NCI-H146 treated with DMSO at 0.1 percent for 48 hours (cell line): ENCODE measurements around the gene ST3GAL4.
A peak's percentile ranks its signal among the peaks of the same experiment; 100 is the strongest.
"Not testable (repeated sequence)": the region's sequence is repeated elsewhere in the genome, so short reads cannot be mapped to it uniquely, and the experiment has no call there.

Experiments used
- DNase-seq: peaks from one replicate; lab custom pipeline; 2025; ENCODE audit not compliant: unreplicated experiment; lab: John Stamatoyannopoulos, UW

Gene ST3GAL4

DNA sequence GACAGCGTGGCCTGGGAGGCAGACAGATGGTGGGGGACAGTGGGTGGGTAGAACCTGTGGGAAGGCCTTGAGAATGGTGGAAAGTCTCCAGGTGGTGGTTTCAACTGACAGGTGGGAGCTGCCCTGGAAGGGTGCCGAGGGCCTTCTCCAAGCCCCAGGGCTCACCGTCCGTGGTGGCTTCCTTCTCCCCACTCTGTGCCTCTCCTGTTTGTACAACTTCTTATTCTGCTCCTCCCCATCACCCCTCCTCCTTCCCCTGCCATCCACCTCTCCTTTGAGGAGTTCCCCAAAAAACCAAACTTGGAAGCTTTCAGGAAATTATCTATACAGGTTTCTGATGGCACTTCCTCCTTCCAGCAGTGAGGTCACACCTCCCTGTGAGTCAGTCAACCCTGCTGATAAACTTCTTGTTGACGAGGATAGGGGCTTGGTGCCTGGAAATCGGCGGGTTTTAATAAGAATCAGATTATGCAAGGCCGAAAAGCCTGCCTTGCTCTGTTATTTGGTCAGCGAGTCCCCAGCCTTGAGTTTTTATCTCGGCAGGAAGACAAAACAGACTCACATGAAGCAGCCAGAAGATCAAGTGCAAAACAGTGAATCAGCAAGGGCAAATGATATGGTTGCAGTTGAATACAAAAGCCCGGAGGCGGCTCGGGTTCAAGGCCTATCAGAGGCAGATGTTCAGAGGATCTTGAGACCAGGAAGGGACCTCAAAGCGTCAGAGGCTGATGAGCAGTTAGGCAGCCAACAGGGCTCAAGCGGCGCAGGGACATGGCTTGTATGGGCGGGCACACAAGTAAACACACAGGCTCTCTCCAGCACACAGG lies 9.5 kb upstream of the ST3GAL4 start:
- peak; percentile 76 for DNase-seq

DNA sequence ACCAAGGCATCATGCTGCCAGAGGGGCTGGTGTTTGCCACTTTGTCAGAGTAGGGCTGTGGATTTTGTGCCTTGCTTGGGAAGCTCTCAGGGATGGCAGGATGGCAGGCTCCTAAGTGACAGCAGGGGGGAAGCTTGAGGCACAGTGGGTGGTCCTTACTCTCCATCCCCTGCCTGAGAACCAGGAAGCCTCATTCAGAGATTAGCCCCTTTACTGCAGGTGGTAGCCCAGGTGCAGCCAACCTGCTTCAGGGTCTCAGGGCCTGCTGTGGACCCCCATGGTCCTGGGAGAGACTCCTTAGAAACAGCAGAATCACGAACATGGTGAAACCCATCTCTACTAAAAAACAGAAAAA lies 8.9 kb upstream of the ST3GAL4 start:
- peak; percentile 76 for DNase-seq

DNA sequence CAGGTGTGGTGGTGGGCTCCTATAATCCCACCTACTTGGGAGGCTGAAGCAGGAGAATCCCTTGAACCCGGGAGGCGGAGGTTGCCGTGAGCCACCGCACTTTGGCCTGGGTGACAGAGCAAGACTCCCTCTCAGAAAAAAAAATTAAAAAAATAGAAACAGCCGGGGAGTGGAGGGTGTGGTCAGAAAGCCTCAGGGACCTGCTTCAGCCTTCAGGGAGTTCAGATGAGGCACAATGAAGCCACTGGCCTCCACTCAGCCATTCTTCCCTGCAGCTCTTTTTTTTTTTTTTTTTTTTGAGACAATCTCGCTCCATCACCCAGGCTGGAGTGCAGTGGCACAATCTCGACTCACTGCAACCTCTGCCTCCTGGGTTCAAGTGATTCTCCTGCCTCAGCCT lies 8.5 kb upstream of the ST3GAL4 start:
- not testable (repeated sequence) for DNase-seq

DNA sequence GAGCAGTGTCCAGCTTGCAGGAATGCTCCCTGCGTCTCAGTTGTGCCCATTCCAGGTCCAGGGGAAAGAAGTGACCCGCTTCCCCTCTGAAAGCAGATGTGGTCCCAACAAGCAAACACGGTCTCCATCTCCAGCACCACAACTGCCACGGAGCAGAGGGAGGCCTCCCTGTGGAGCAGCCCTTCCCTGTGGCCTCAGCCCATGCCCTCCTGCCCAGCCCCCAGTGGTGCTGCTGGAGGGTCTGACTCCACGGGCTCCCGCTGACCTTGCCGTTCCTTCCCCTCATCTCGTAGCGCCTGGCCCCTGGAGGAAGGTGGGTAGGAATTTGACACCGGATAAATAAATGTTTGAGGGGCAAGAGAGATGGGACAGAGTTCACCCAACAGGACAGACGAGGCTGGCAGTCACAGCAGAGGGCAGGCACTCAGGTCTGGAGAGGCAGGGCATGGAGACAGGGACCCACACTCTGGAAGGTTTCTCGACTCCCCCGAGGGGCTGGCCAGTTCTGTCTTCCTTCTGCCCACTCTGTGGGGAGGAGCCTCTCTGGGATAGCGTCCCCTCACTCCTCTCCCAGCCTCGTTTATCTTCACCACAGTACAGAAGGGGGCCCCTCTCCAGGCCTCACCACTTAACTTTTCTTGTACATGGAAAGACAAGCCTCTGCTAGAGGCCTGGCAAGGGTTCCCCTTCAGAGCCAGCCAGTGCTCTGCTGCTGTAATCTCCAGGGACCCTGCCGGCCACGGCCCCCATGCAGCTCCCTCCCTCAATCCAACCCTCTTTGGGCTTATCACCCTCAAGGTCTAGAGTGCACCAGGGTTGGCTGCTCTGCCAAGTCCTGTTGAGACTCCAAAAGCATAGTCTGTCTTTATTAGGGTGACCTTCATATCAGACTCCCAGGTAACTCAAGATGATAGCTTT lies 7.5 kb upstream of the ST3GAL4 start:
- no peak for DNase-seq

DNA sequence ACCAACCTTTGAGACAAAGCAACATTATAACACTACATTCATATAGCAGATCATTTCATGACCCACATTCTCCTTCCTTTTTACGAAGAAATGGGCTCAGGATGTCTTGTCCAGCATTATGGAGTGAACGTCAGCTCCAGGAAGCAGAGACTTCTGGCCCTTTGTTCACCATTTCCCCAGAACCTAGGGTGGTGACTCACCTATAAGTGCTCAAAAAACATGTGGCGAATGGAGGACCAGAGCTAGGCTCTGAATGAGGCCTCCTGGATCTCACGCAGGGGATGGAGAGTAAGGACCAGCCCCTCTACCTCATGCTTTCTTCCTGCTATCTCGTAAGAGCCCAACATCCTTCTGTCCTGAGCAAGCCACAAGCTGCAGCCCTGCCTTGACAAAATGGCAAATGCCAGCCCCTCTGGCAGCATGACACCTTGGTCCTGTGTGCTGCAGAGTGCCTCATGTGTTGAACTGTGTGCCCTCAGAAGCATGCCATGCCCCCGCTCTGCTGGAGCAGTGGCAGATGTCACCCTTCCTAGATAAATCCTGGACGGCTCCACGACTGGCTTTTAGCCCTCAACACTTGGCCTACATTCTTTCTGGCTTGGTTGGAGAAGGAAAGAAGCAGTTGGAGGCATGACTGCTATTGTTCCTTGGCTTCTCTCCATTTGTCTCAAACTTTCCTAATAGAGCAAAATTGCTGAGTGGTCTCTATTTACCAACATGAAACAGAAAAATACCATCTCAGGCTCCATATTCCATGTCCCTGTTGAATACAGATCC lies 6.5 kb upstream of the ST3GAL4 start:
- DNase-seq = no peak

DNA sequence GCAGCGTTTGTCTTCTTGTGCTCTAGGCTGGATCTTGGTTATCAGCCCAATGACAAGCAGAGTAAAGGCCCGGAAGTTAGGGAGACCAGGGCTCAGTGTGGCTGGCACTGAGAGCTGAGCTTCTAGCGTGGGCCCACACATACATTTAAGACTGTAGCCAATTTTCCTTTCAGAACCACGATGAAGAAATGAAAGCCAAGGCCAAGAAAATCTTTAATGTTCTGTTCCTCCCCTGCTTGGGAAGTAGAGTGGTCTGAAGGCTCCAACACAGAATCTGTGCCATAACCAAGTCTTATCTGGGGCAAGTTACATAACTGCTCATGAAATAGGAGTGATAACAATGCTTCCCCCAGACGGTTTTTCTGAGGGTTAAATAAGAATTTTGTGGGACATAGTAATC lies 4.7 kb upstream of the ST3GAL4 start:
- DNase-seq = no peak

DNA sequence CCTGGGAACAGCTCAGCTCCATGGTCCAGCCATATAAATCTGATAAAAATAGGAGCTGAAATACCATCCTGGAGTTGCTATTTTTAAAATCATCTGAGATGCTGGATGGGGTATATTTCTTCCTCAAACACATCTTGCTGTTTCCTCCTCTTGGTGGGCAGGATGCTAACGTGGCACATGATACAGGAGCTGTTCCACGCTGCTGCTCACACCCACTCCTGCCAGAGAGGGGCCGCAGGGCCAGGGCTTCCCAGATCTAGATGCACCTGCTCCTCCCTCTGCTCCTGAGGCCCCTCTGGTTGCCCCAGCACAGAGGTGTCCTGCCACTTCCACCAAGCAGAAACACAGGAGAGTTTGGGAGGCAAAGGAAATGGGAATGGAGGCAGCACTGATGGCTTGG lies 3.3 kb upstream of the ST3GAL4 start:
- DNase-seq = no peak

DNA sequence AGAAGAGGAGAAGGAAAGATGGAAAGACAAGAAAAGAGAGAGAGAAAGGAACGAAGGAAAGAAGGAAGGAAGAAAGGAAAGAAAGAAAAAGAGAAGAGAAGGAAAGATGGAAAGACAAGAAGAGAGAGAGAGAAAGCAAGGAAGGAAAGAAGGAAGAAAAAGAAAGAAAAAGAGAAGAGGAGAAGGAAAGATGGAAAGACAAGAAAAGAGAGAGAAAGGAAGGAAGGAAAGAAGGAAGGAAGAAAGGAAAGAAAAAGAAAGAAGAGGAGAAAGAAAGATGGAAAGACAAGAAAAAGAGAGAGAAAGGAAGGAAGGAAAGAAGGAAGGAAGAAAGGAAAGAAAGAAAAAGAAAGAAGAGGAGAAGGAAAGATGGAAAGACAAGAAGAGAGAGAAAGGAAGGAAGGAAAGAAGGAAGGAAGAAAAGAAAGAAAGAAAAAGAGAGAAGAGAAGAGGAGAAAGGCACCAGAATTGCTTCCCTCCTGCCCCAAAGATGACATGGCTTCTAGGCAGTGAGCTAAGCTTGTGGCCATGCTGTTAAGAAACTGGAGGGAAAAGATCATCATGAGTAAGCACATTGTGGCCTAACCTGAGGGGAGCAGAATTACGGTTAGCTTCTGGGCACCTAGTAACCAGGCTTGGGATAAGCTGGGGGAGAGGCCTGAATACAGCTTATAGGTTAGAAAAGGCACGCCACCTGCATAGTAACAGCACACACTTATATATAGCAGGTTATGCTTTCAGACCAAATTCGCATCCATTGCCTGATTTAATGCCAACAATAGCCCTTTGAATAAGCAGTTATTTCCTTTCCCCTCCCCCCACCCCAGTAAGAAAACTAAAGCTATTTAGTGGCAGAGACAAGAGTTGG lies 2.3 kb upstream of the ST3GAL4 start:
- no peak for DNase-seq

DNA sequence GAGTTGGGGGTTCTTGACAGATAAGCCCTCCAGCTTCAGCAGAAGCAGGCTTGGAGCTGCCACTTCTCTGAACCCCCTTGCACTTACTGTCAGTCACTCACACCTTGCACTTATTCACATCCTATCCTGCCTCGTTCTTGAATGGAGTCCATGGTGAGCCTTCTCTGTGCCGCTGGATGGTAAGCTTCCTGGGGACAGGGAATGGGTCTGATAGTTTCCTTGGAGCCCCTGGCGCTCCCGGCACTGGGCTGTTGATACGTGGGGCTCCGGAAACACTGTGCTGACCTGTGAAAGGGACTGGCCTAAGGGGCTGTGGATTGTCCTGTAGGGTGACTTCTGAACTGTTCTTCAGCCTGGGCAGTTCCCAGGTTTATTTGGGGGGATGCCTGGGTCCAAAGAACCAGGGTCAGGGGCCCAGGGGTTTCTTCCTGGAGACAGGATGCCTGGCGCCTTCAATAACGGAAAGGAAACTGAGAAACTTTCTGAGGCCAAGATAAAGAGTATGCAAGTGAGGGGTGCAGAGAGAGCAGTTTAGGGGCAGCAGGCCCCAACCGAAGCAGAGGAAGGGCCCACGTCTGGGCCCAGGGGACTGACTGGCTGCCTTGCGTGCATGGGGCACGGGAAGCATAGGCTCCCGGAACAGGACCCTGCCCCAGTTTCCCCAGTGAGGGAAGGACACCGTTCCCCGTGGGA lies 709 bp upstream of the ST3GAL4 start:
- no peak for DNase-seq

DNA sequence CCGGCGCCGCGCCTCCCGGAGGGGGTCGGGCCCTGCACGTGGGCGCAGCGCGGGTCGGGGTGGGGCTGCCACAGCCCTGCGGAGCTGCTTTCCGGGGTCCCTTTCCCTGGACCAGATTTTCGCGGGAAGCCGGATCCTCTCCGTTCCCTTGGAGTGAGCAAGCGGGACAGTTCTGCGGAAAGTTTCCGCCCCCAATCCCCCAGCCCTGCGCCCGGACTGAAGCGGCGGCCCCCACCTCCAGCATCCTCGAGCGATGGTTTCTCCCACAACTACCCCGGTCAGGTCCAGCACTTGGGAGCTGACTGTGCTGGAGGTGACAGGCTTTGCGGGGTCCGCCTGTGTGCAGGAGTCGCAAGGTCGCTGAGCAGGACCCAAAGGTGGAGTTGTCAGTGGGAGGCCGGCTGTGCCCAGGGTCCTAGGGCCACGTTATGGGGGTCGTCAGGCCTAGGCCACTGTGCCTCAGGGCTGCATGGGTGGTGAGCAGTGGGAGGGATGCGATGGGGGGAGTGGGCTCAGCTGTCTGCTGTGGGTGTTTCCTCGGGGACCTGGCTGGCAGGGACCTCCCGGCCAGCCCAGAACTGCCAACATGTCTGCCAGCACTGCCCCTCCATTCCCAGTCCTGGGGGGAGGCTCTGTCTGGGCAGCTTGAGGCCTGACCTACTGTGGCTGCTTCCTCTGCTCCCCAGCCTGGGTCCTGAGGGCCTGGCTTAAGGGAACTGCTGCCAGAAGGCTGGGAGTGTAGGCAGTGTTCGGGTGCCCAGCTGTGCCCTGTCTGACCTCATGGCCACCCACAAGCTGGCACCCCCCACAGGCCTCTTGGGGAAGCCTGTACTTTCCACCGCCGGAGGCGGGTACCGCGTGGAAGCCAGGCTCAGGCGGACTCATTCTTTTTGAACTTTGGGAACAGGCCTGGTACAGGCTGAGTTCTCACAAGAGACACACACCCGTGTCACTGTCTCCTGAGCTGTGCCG lies 726 bp downstream of the ST3GAL4 start:
- DNase-seq = no peak

DNA sequence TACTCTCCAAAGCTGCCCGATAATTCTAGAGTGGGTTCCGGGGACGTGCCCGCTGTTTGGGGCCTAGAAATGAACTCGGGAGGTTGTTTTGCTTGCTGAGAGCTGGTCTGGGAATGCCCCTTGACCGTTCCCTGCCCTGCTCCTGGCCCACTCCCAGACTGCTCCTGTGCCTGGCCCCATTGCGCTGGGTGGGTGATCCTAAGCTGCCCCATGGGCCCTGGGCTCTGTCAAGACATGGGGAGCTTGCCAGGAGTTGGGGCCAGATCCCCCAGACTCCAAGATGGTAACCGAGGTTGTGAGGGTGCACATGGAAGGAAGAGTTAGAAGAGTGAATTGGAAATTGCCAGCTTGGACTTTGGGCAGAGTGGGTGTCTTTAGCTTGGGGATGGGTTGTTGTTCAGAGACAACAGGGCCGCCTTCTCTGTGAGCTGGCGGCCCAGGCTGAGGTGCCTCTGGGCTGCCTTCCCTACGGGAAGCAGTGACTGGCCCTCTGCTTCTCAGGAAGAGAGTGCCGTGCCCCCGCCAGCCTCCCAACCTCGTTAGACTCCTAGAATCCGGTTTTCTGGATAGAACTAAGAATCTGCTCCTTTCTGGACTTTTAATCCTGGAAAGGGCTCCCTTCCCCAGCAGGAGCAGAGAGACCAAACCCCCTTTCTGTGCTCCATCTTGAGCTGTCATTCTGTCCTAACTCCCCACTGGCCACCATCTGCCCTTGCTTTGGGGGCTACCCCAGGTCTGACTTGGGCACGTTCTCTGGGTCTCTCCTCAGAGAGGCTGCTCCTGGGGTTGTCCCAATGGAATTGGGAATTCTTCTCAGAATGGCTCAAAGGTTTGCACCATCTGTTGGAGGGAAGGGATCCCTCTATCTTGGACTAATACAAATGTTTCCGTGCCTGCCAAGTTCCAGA lies 1.8 kb downstream of the ST3GAL4 start:
- no peak for DNase-seq

DNA sequence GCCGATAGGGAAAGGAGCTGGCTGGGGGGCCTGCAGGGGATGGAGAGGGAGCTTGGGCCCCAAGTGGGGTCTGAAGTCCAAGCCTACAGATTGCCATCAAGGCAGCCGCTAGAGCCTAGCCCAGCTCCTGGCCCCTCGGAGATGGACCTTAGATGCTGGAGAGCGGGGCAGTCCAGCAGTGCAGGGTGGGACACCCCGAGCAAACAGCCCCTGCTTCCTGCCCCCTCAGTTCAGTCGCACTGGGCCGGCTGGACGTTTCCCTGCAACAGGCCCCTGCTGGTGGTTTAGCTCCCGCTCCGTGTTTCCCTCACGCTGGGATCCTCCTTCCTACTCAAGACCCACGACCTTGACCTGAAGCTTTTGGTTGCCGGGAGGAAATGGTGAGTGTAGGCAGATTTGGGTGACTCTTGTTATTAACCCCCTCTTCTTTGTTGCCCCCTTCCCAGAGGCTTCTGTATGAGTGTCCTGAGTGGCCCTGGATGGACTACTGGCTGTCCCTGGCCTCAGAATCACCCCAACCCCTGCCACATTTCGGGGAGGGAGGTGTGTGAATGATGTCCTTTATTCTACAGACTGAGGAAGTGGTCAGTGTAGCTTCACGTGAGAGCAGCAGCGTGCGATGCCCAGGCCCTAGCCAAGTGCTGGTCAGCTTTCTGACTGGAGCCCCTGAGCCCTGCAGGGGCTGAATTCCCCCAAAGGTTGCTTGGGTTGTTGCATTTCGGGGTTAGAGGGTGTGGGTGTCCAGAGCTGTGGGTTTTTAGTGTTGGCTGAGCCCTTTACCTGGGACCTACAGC lies 2.7 kb downstream of the ST3GAL4 start:
- no peak for DNase-seq

DNA sequence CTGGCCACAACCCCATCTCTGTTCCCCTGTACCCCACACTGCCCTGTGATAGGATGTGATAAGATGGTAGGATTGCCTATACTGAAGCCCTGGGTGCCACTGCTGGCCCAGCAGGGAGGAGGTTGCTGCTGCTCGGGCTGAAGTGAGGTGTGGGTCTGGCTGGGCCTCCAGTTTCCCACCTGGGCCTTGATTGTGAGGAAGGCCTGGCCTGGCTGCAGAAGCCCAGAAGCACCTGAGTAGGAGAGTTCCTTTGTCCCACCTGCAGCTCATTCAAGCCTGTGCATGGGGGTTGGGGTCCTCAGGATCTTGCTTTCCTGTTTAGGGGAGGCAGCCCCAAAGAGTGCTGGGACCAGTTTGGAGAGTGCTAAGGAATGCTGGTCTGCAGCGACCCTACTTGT lies 3.3 kb downstream of the ST3GAL4 start:
- no peak for DNase-seq

DNA sequence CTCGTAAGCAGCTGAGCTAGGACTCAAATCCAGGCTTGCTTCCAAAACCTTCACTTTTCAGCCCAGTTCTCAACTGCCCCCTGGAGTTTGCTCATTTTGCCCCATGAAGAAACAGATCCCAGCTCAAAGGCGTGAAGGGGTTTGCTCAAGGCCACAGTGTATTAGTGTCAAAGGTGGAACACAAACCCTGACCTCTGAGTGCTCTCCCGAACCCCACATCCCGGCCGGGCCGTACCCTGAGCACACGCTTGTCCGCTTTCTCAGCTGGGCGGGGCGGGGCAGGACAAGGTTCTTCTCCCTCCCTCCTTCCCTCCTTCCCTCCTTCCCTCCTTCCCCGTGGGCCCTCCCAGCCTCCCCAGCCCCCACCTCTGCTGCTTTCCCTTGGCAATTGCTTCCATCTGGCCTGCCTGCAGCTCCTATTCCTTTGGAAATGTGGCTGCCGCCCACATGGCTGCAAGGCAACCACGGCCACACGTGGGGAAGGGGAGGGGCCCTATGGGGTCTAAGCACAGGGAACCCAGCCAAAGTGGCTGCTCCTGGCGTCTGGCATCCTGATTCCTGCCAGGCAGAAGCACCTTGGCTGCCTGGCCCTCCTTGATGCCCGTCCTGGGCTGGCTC lies 4.1 kb downstream of the ST3GAL4 start:
- no peak for DNase-seq

DNA sequence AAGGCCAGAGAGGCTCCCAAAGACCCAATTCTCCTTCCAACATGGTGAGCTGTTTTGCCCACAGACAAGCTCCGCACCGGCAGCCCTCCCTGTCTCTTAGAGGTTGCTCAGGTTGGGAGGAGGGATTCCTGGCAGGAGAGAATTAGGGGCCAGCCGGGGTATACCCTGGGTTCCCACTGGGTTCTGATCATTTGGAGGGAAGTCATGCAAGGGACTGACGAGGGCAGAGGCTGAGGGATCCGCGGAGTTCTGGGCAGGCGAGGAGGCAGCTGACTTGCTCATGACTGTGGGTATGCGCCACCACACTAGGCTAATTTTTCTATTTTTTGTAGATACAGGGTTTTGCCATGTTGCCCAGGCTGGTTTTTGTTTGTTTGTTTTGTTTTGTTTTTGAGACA lies 4.6 kb downstream of the ST3GAL4 start:
- DNase-seq = no peak

DNA sequence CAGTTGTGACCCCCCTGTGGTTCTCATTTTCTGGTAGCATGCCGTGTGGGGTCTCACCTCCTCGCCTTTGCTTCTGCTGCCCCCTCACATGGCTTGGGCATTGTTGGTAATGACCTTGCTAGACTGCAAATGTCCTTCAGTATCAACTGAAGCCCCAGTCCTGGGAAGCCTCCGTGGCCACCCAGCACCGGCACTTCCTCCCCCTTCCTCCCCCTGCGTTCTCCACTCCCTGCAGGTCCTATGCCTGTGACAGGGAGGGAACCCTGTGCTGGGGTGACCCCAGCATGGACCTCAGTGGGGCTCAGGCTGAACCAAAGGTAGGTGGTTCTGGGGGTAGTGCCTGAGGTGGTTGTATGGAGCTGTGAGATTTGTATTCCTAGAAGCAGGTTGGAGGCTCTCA lies 5.9 kb downstream of the ST3GAL4 start:
- DNase-seq = no peak
